Mucosa of descending colon (tissue), 3 donors: ENCODE data around the gene SNX9. TPM values are rescaled to one million over a fixed set of nuclear protein-coding genes. Genes with fewer than 3 reads are reported as not detected.
"Not testable (repeated sequence)": the region's sequence is repeated elsewhere in the genome, so short reads cannot be mapped to it uniquely, and the experiment has no call there.

Source experiments
- ATAC-seq: fragments of 200-7000 bp; cut with Tn5 transposase; one replicate; pipeline ENCODE4 v1.9.1; 2020; ENCODE audit warnings: mild to moderate bottlenecking, moderate library complexity
- DNase-seq, 3 donors: peaks; one replicate each; pipeline ENCODE4 v3.0.0-alpha.2; 2020
- H3K36me3 ChIP-seq: fragments of 200-600 bp; one replicate; pipeline ENCODE4 v1.8.0; 2021; ENCODE audit warnings: low read depth, mild to moderate bottlenecking
- H3K4me1 ChIP-seq: fragments of 200-600 bp; one replicate; pipeline ENCODE4 v1.8.0; 2021; ENCODE audit warnings: low read depth, mild to moderate bottlenecking
- H3K4me3 ChIP-seq: fragments of 200-600 bp; one replicate; pipeline ENCODE4 v1.8.0; 2021; ENCODE audit warnings: mild to moderate bottlenecking
- H3K9me3 ChIP-seq: fragments of 200-600 bp; one replicate; pipeline ENCODE4 v1.8.0; 2021; ENCODE audit warnings: mild to moderate bottlenecking
- CTCF ChIP-seq: fragments of 200-600 bp; IDR thresholded peaks from one replicate; pipeline ENCODE4 v1.8.0; 2022; ENCODE audit warnings: antibody characterized with exemption, mild to moderate bottlenecking
- intact Hi-C, 2 donors: fragments of 100-400 bp; cut with DNase I in 1 of 2; cut with micrococcal nuclease in 1 of 2; formaldehyde crosslinking; loops; one replicate each; pipeline versions ENCODE4 v1.11.0 to v1.11.1; 2022; cut with DNase I, micrococcal nuclease
- total RNA-seq, 3 donors: library from RNA; stranded (reverse); fragmentation: NEBNext Ultra II Directional in 2 of 3; extraction: Animal tissue kit (Norgen Biotek cat#: 25700) in 2 of 3; gene quantifications; one replicate each; pipeline versions ENCODE4 v1.2.1 to v1.2.4, GENCODE V29; 2021 to 2023
- donor health status: DM: no; HTN: no; CAD: no; lungs with moderate emphysema.
- donor health status: DM: no; HTN: no; CAD: no.
- donor health status: DM: no; HTN: yes; CAD: no.

Gene SNX9
- total RNA-seq, 3 donors from 2014 or later: 55.0 to 69.6 (median 68.0) TPM

DNA sequence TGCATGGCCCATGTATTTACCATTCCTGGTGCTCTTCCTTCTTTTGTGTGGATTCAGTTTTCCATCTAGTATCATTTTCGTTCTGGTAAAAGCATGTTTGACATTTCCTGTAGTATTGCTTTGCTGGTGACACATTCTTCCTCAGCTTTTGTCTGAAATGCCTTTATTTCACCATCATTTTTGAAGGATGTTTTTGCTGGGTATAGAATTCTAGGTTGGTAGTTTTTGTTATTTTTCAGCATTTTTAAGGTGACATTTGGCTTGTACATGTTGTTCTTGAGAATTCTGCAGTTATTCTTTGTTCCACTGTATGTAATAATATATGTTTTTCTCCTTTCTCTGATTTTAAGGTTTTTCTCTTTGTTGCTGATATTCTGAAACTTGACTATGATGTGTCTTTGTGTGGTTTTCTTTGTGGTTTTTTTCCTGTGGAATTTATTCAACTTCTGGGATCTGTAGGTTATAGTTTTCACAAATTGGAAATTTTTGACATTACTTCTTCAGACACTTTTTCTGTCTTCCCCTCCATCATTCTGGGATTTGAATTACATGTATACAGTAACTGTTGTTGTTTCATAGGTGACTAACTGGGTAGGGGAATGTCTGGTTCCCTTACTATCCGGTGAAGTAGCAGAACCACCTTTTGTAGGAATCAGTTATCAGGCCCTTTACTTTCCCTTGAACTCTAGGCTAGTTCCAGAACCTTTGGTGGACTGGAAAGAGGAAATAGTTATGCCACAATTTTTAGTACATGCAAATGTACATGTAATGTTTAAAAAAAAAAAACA lies 30.2 kb downstream of the SNX9 start:
- H3K9me3 ChIP-seq: peaks cover 12% of the 10 kb centered on the region
- H3K36me3 ChIP-seq: no peaks in the 10 kb centered on the region
- peaks cover 23% of the 10 kb centered on the region for H3K4me1 ChIP-seq
- H3K4me3 ChIP-seq: no peak overlapping the region
- intact Hi-C loops: no loop called here
- DNase-seq (no peak), ATAC-seq (no peak)
- TF ChIP-seq CTCF: no peak

DNA sequence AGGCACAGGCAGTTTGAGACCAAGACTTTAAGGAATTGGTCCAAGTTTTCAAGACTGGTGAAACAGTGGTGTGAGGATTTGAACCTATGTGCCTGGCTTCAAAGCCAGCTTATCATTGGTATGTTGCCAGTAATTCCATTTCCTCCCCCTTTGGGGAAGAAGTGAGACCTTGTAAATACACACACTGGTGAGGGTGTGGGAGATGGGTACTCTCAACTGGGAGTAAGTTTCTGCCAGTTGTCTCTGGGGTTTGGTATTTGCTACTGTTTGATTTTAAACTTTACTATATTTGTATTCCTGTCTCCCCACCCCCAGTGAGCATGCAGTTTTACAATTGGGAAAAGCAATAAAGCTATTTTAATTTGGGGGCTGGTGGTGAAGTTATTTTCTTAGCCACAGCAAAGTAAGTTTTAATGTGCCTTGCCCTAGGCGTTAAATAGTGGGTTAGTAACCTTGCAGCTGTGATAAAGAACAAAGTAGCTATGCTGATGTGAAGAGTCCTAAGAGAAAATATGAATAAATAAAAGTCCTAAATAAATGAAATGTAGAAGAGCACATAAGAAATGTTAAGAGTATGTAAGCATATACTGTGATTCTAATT lies 31.0 kb downstream of the SNX9 start:
- peak; percentile 78 for ATAC-seq
- H3K4me3 ChIP-seq: no peak overlapping the region

DNA sequence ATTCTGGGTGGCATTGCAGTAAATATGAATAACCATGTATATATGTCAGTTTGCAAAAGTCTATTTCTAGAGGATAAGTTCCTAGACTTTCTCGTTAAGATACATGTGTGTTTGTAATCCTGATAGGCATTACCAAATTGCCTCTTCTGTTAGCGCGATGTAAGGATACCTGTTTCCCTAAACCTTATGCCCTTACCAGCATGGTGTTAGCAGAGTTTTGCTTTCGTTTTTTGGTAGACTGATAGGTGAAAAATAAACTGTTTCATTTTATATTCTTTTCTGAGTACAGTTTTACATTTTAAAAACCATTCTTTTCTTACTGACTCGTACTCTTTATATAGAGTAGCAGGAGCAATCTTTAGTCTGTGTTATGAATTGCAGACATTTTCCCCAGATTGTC lies 32.3 kb downstream of the SNX9 start:
- Histone ChIP-seq H3K9me3 (peaks cover 12% of the 10 kb centered on the region), H3K4me3 (no peak overlapping the region), H3K36me3 (no peaks in the 10 kb centered on the region), H3K4me1 (peaks cover 27% of the 10 kb centered on the region)
- no peak for TF ChIP-seq CTCF
- intact Hi-C loops: no loop called here
- DNase-seq: no peak
- ATAC-seq: no peak

More for the DNA sequence above, 31.0 kb downstream of the SNX9 start:
- peaks cover 23% of the 10 kb centered on the region for H3K4me1 ChIP-seq
- no peak for TF ChIP-seq CTCF
- H3K9me3 ChIP-seq: peaks cover 12% of the 10 kb centered on the region
- intact Hi-C loops: no loop called here
- no peak for DNase-seq
- H3K36me3 ChIP-seq: no peaks in the 10 kb centered on the region

- peak in 2 of 3 donors; percentile 42 to 53 for DNase-seq
- intact Hi-C loops, H3K4me3 ChIP-seq, H3K36me3 ChIP-seq: not testable (repeated sequence)
- Histone ChIP-seq H3K9me3 (peaks cover 12% of the 10 kb centered on the region), H3K4me1 (peaks cover 29% of the 10 kb centered on the region)
- peak; percentile 71 for ATAC-seq
Observed at GRCh38 chr6:157855804-157856203, 32.8 kb downstream of the SNX9 start.

DNA sequence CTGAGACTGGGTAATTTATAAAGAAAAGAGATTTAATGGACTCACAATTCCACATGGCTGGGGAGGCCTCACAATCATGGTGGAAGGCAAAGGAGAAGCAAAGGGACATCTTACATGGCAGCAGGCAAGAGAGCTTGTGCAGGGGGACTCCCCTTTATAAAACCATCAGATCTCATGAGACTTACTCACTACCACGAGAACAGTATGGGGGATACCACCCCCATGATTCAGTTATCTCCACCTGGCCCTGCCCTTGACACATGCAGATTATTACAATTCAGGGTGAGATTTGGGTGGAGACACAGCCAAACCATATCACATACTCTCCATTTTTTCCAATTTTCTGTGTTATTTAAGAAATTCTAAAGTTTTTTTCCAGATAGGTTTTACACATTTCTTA lies 35.6 kb downstream of the SNX9 start:
- intact Hi-C loops, ATAC-seq: not testable (repeated sequence)

GRCh38 chr6:157859775-157860504 lies 36.9 kb downstream of the SNX9 start:
- Histone ChIP-seq H3K9me3 (no peaks in the 10 kb centered on the region), H3K4me3 (no peak overlapping the region), H3K36me3 (no peaks in the 10 kb centered on the region), H3K4me1 (peaks cover 11% of the 10 kb centered on the region)
- no peak for TF ChIP-seq CTCF
- intact Hi-C loops: no loop called here
- DNase-seq: no peak
- peak; percentile 50 for ATAC-seq

More for the DNA sequence above, 35.6 kb downstream of the SNX9 start:
- H3K36me3 ChIP-seq, H3K4me3 ChIP-seq, DNase-seq, H3K9me3 ChIP-seq: not testable (repeated sequence)
- H3K4me1 ChIP-seq: peaks cover 20% of the 10 kb centered on the region
